ENCODE measurements around the gene GAS5.
"Not testable (repeated sequence)": the region's sequence is repeated elsewhere in the genome, so short reads cannot be mapped to it uniquely, and the experiment has no call there.

Gene GAS5

GRCh38 chr1:173863224-173864161 is 4.3 kb downstream of the GAS5 start:
- H3K4me2 ChIP-seq (ENCODE audit: low read length) = no peak overlapping the region
- peaks cover 29% of the 10 kb centered on the region for H3K79me2 ChIP-seq (ENCODE audit: control insufficient read depth, insufficient read depth, low read length)
- H3K9ac ChIP-seq (ENCODE audit: low read length) = peak overlapping the region; percentile 92
- H4K5ac ChIP-seq (ENCODE audit: low read length) = no peak overlapping the region
- no peak overlapping the region for H3K18ac ChIP-seq (ENCODE audit: low read length)
- H3K4me1 ChIP-seq (ENCODE audit: control insufficient read depth, low read depth, low read length) = no peaks in the 10 kb centered on the region
- H3K4ac ChIP-seq (ENCODE audit: low read depth, low read length) = no peak overlapping the region
- H3K36me3 ChIP-seq (ENCODE audit: control insufficient read depth, insufficient read depth, low read length) = peaks cover 18% of the 10 kb centered on the region
- H3K27ac ChIP-seq (ENCODE audit: low read depth, low read length) = no peak overlapping the region
- H2BK120ac ChIP-seq (ENCODE audit: low read depth, low read length) = no peak overlapping the region
- no peaks in the 10 kb centered on the region for H3K79me1 ChIP-seq (ENCODE audit: low read length)
- no peak overlapping the region for H2AK5ac ChIP-seq (ENCODE audit: low read length)
- no peak overlapping the region for H3K4me3 ChIP-seq (ENCODE audit: low read length)
- H4K8ac ChIP-seq (ENCODE audit: low read depth, low read length) = no peak overlapping the region
- no peak overlapping the region for H2BK15ac ChIP-seq (replicated peaks; ENCODE audit: low read depth)
- no peak overlapping the region for H3K56ac ChIP-seq (ENCODE audit: low read length)
- no peak overlapping the region for H3K23ac ChIP-seq (ENCODE audit: low read length)
- H3K27me3 ChIP-seq (ENCODE audit: insufficient read depth, low read length, poor library complexity) = no peaks in the 10 kb centered on the region
- no peak overlapping the region for H2BK5ac ChIP-seq (ENCODE audit: low read length)
- no peak for DNase-seq

- DNase-seq = peak; percentile 55
- no peak overlapping the region for H3K4me3 ChIP-seq (ENCODE audit: low read length)
- no peaks in the 10 kb centered on the region for H3K4me1 ChIP-seq (ENCODE audit: control insufficient read depth, low read depth, low read length)
- H3K56ac ChIP-seq (ENCODE audit: low read length) = no peak overlapping the region
- no peak overlapping the region for H3K18ac ChIP-seq (ENCODE audit: low read length)
- peaks cover 18% of the 10 kb centered on the region for H3K36me3 ChIP-seq (ENCODE audit: control insufficient read depth, insufficient read depth, low read length)
- no peak overlapping the region for H4K8ac ChIP-seq (ENCODE audit: low read depth, low read length)
- peak overlapping the region; percentile 7 for H3K27ac ChIP-seq (ENCODE audit: low read depth, low read length)
- no peak overlapping the region for H3K4me2 ChIP-seq (ENCODE audit: low read length)
- no CpG with 5 or more reads among the region's 8 CpGs for WGBS (ENCODE audit: extremely low coverage, insufficient coverage, low lambda C conversion rate)
- H3K79me2 ChIP-seq (ENCODE audit: control insufficient read depth, insufficient read depth, low read length) = peaks cover 29% of the 10 kb centered on the region
- no peak overlapping the region for H2BK5ac ChIP-seq (ENCODE audit: low read length)
- H3K79me1 ChIP-seq (ENCODE audit: low read length) = no peaks in the 10 kb centered on the region
- H3K27me3 ChIP-seq (ENCODE audit: insufficient read depth, low read length, poor library complexity) = no peaks in the 10 kb centered on the region
- no peak overlapping the region for H3K4ac ChIP-seq (ENCODE audit: low read depth, low read length)
- H3K9ac ChIP-seq (ENCODE audit: low read length) = no peak overlapping the region
- no peak overlapping the region for H4K5ac ChIP-seq (ENCODE audit: low read length)
- no peak overlapping the region for H2BK120ac ChIP-seq (ENCODE audit: low read depth, low read length)
- H2AK5ac ChIP-seq (ENCODE audit: low read length) = no peak overlapping the region
- no peak overlapping the region for H2BK15ac ChIP-seq (replicated peaks; ENCODE audit: low read depth)
- H3K23ac ChIP-seq (ENCODE audit: low read length) = no peak overlapping the region
These were observed 5.0 kb downstream of the GAS5 start for GRCh38 chr1:173862769-173863223.

- not testable (repeated sequence) for H2AK5ac ChIP-seq (ENCODE audit: low read length); H3K4me1 ChIP-seq (ENCODE audit: control insufficient read depth, low read depth, low read length); H2BK5ac ChIP-seq (ENCODE audit: low read length); H3K9ac ChIP-seq (ENCODE audit: low read length); H3K18ac ChIP-seq (ENCODE audit: low read length); H2BK15ac ChIP-seq (replicated peaks; ENCODE audit: low read depth); H3K4me2 ChIP-seq (ENCODE audit: low read length); H3K4ac ChIP-seq (ENCODE audit: low read depth, low read length); DNase-seq; H3K23ac ChIP-seq (ENCODE audit: low read length); H3K4me3 ChIP-seq (ENCODE audit: low read length); H4K5ac ChIP-seq (ENCODE audit: low read length); H3K56ac ChIP-seq (ENCODE audit: low read length); H3K27me3 ChIP-seq (ENCODE audit: insufficient read depth, low read length, poor library complexity); H3K79me1 ChIP-seq (ENCODE audit: low read length); H2BK120ac ChIP-seq (ENCODE audit: low read depth, low read length); H4K8ac ChIP-seq (ENCODE audit: low read depth, low read length)
- H3K27ac ChIP-seq (ENCODE audit: low read depth, low read length) = peak overlapping the region; percentile 7
- H3K36me3 ChIP-seq (ENCODE audit: control insufficient read depth, insufficient read depth, low read length) = peaks cover 18% of the 10 kb centered on the region
- WGBS (ENCODE audit: extremely low coverage, insufficient coverage, low lambda C conversion rate) = no CpG with 5 or more reads among the region's 13 CpGs
- peaks cover 24% of the 10 kb centered on the region for H3K79me2 ChIP-seq (ENCODE audit: control insufficient read depth, insufficient read depth, low read length)
These were observed 5.5 kb downstream of the GAS5 start for GRCh38 chr1:173862146-173862768.

GRCh38 chr1:173861731-173862145 is 6.1 kb downstream of the GAS5 start:
- no peak overlapping the region for H3K18ac ChIP-seq (ENCODE audit: low read length)
- no peak overlapping the region for H3K4ac ChIP-seq (ENCODE audit: low read depth, low read length)
- H3K4me2 ChIP-seq (ENCODE audit: low read length) = no peak overlapping the region
- H3K79me1 ChIP-seq (ENCODE audit: low read length) = no peaks in the 10 kb centered on the region
- peaks cover 17% of the 10 kb centered on the region for H3K36me3 ChIP-seq (ENCODE audit: control insufficient read depth, insufficient read depth, low read length)
- no peak overlapping the region for H3K56ac ChIP-seq (ENCODE audit: low read length)
- WGBS (ENCODE audit: extremely low coverage, insufficient coverage, low lambda C conversion rate) = no CpG with 5 or more reads among the region's 7 CpGs
- no peak overlapping the region for H2BK120ac ChIP-seq (ENCODE audit: low read depth, low read length)
- no peak overlapping the region for H4K8ac ChIP-seq (ENCODE audit: low read depth, low read length)
- H2BK15ac ChIP-seq (replicated peaks; ENCODE audit: low read depth) = no peak overlapping the region
- peak; percentile 60 for DNase-seq
- no peak overlapping the region for H3K9ac ChIP-seq (ENCODE audit: low read length)
- H3K4me1 ChIP-seq (ENCODE audit: control insufficient read depth, low read depth, low read length) = no peaks in the 10 kb centered on the region
- H3K79me2 ChIP-seq (ENCODE audit: control insufficient read depth, insufficient read depth, low read length) = peaks cover 19% of the 10 kb centered on the region
- peak overlapping the region; percentile 37 for H3K27ac ChIP-seq (ENCODE audit: low read depth, low read length)
- no peak overlapping the region for H3K4me3 ChIP-seq (ENCODE audit: low read length)
- no peak overlapping the region for H2AK5ac ChIP-seq (ENCODE audit: low read length)
- H3K27me3 ChIP-seq (ENCODE audit: insufficient read depth, low read length, poor library complexity) = no peaks in the 10 kb centered on the region
- H4K5ac ChIP-seq (ENCODE audit: low read length) = no peak overlapping the region
- no peak overlapping the region for H2BK5ac ChIP-seq (ENCODE audit: low read length)
- no peak overlapping the region for H3K23ac ChIP-seq (ENCODE audit: low read length)

GRCh38 chr1:173860065-173860464 is 7.7 kb downstream of the GAS5 start:
- Histone ChIP-seq H3K4me2 (ENCODE audit: low read length) (no peak overlapping the region), H3K4me3 (ENCODE audit: low read length) (no peak overlapping the region), H2BK15ac (replicated peaks; ENCODE audit: low read depth) (no peak overlapping the region), H2AK5ac (ENCODE audit: low read length) (no peak overlapping the region), H3K18ac (ENCODE audit: low read length) (no peak overlapping the region), H3K4ac (ENCODE audit: low read depth, low read length) (no peak overlapping the region), H3K4me1 (ENCODE audit: control insufficient read depth, low read depth, low read length) (no peaks in the 10 kb centered on the region), H3K79me2 (ENCODE audit: control insufficient read depth, insufficient read depth, low read length) (peaks cover 4% of the 10 kb centered on the region), H3K56ac (ENCODE audit: low read length) (no peak overlapping the region), H2BK5ac (ENCODE audit: low read length) (no peak overlapping the region), H3K27ac (ENCODE audit: low read depth, low read length) (no peak overlapping the region), H3K36me3 (ENCODE audit: control insufficient read depth, insufficient read depth, low read length) (peaks cover 9% of the 10 kb centered on the region), H3K27me3 (ENCODE audit: insufficient read depth, low read length, poor library complexity) (no peaks in the 10 kb centered on the region), H4K8ac (ENCODE audit: low read depth, low read length) (no peak overlapping the region), H3K79me1 (ENCODE audit: low read length) (no peaks in the 10 kb centered on the region), H4K5ac (ENCODE audit: low read length) (no peak overlapping the region), H2BK120ac (ENCODE audit: low read depth, low read length) (no peak overlapping the region), H3K9ac (ENCODE audit: low read length) (no peak overlapping the region), H3K23ac (ENCODE audit: low read length) (no peak overlapping the region)
- WGBS (ENCODE audit: extremely low coverage, insufficient coverage, low lambda C conversion rate) = no CpG with 5 or more reads among the region's 1 CpG
- no peak for DNase-seq

Measured in mesendoderm (in vitro differentiated cells).